Adrenal gland (tissue), 5 donors: ENCODE measurements around the gene SLC9C2.

ENCODE experiments used
- POLR2A ChIP-seq, 2 donors: fragments of 450-650 bp; IDR thresholded peaks; one replicate each; pipeline ENCODE4 v1.6.1; 2017; ENCODE audit warnings: antibody characterized with exemption in 2 of 2, mild to moderate bottlenecking in 2 of 2, moderate library complexity in 1 of 2
- TF ChIP-seq, protein P1 (sequence below), 6 experiments: fragments of 450-650 bp in 4 of 6; fragments of 200-600 bp in 2 of 6; sonication (generic) in 1 of 6; IDR thresholded peaks; 1 replicate in 5 of 6; 2 replicates in 1 of 6; pipeline versions ENCODE4 v1.5.1 to v1.8.0; 2016 to 2021; ENCODE audit warnings: antibody characterized with exemption in 6 of 6, mild to moderate bottlenecking in 2 of 6, moderate library complexity in 1 of 6
- donor health status: DM: no; HTN: no; CAD: no.

DNA sequence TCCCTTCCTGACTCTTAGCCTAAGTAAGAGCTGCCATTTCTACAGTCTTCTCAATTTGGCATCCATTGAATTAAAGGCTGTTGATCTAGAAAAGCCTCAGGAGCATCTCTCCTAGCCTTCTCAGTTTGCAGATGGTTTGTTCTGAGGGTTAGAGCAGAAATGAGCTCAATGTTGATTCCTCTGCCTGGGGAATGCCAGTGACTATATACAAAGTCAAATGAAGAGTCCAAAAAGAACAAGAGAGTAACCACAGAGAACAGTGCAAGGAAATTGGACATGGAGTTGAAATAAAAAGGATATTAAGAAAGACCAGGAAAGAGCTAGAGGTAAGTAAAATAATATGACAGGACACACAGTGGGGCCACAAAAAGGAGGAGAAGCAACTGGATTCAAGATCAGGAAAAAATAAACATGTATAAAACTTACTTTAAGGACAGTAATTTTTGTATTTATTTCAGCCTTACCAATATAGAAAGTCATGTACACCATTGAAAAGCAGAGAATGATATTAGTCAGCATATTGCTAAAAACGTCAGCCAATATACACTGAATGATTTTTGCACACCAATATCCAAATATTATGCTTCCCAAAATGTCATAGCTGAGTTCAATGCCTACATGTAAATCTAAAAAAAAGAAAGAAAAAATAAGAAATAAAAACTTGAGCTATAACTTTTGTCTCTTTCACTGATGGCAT is 21.3 kb downstream of the SLC9C2 start:
- TF ChIP-seq POLR2A (IDR thresholded peaks at IDR 0.05), result no peak
- TF ChIP-seq, protein P1, sequence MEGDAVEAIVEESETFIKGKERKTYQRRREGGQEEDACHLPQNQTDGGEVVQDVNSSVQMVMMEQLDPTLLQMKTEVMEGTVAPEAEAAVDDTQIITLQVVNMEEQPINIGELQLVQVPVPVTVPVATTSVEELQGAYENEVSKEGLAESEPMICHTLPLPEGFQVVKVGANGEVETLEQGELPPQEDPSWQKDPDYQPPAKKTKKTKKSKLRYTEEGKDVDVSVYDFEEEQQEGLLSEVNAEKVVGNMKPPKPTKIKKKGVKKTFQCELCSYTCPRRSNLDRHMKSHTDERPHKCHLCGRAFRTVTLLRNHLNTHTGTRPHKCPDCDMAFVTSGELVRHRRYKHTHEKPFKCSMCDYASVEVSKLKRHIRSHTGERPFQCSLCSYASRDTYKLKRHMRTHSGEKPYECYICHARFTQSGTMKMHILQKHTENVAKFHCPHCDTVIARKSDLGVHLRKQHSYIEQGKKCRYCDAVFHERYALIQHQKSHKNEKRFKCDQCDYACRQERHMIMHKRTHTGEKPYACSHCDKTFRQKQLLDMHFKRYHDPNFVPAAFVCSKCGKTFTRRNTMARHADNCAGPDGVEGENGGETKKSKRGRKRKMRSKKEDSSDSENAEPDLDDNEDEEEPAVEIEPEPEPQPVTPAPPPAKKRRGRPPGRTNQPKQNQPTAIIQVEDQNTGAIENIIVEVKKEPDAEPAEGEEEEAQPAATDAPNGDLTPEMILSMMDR (IDR thresholded peaks at IDR 0.05), result no peak
